Nephron progenitor cell (in vitro differentiated cells): ENCODE results near the gene AGAP3.

Experiments used
- DNase-seq: peaks from one replicate; pipeline ENCODE4 v3.0.0; 2021
- H3K27ac Mint-ChIP-seq: 2 replicates; pipeline ENCODE4 v1.8.0; 2021; ENCODE audit warnings: mild to moderate bottlenecking, moderate library complexity, mixed read lengths
- H3K27me3 Mint-ChIP-seq: 2 replicates; pipeline ENCODE4 v1.8.0; 2021; ENCODE audit warnings: mild to moderate bottlenecking, low read depth, mixed read lengths; ENCODE audit not compliant: poor library complexity
- H3K36me3 Mint-ChIP-seq: 2 replicates; pipeline ENCODE4 v1.8.0; 2021; ENCODE audit warnings: low read depth, mixed read lengths
- H3K4me1 Mint-ChIP-seq: 2 replicates; pipeline ENCODE4 v1.8.0; 2021; ENCODE audit warnings: mixed read lengths
- H3K4me3 Mint-ChIP-seq: 2 replicates; pipeline ENCODE4 v1.8.0; 2021; ENCODE audit warnings: mild to moderate bottlenecking, moderate library complexity, mixed read lengths
- H3K9me3 Mint-ChIP-seq: 2 replicates; pipeline ENCODE4 v1.8.0; 2021; ENCODE audit warnings: mild to moderate bottlenecking, moderate library complexity, mixed read lengths
- CTCF ChIP-seq: fragments of 200-600 bp; sonication (generic); IDR thresholded peaks from 2 replicates; pipeline ENCODE4 v1.5.0; 2021; ENCODE audit warnings: antibody characterized with exemption

The AGAP3 gene

GRCh38 chr7:151191544-151191943 is 105.3 kb downstream of the AGAP3 start:
- Mint-ChIP-seq H3K9me3 (no peaks in the 10 kb centered on the region), H3K27ac (no peak overlapping the region), H3K4me1 (peaks cover 17% of the 10 kb centered on the region), H3K4me3 (no peak overlapping the region), H3K27me3 (peaks cover 39% of the 10 kb centered on the region), H3K36me3 (no peaks in the 10 kb centered on the region)
- TF ChIP-seq CTCF = no peak
- no peak for DNase-seq

- H3K4me1 Mint-ChIP-seq = peaks cover 12% of the 10 kb centered on the region
- no peak overlapping the region for H3K27ac Mint-ChIP-seq
- no peaks in the 10 kb centered on the region for H3K9me3 Mint-ChIP-seq
- H3K27me3 Mint-ChIP-seq = peaks cover 39% of the 10 kb centered on the region
- no peaks in the 10 kb centered on the region for H3K36me3 Mint-ChIP-seq
- no peak for DNase-seq
- no peak for TF ChIP-seq CTCF
- H3K4me3 Mint-ChIP-seq = no peak overlapping the region
Measured at GRCh38 chr7:151192002-151192539, 105.8 kb downstream of the AGAP3 start.

- H3K9me3 Mint-ChIP-seq = no peaks in the 10 kb centered on the region
- no peak for DNase-seq
- peaks cover 5% of the 10 kb centered on the region for H3K4me1 Mint-ChIP-seq
- H3K36me3 Mint-ChIP-seq = no peaks in the 10 kb centered on the region
- H3K27me3 Mint-ChIP-seq = peaks cover 35% of the 10 kb centered on the region
- TF ChIP-seq CTCF = no peak
- no peak overlapping the region for H3K27ac Mint-ChIP-seq
- H3K4me3 Mint-ChIP-seq = no peak overlapping the region
Measured at GRCh38 chr7:151193203-151193978, 107.1 kb downstream of the AGAP3 start.
